Smooth muscle cell (in vitro differentiated cells): Measurements from ENCODE around the gene HAUS7. TPM values are rescaled to one million over a fixed set of nuclear protein-coding genes. Genes with fewer than 3 reads are reported as not detected.

Experiments
- DNase-seq: peaks from one replicate; lab custom pipeline; 2025; ENCODE audit not compliant: unreplicated experiment; lab: John Stamatoyannopoulos, UW
- H2AFZ ChIP-seq: fragments of 200-600 bp; sonication (generic); 2 replicates; pipeline ENCODE4 v1.6.0; 2016; ENCODE audit warnings: antibody characterized with exemption, low read depth, mild to moderate bottlenecking
- H3F3A ChIP-seq: fragments of 200-600 bp; sonication (generic); 2 replicates; pipeline ENCODE4 v1.6.0; 2017; ENCODE audit warnings: antibody characterized with exemption, low read depth
- H3K27ac ChIP-seq: fragments of 200-600 bp; sonication (generic); 2 replicates; pipeline ENCODE4 v1.5.1; 2016; ENCODE audit warnings: low read depth, mild to moderate bottlenecking
- H3K27me3 ChIP-seq: fragments of 200-600 bp; sonication (generic); 2 replicates; pipeline ENCODE4 v1.6.1; 2016; ENCODE audit warnings: low read depth, mild to moderate bottlenecking
- H3K36me3 ChIP-seq: fragments of 200-600 bp; sonication (generic); 2 replicates; pipeline ENCODE4 v1.5.1; 2016; ENCODE audit warnings: low read depth
- H3K4me1 ChIP-seq: fragments of 200-600 bp; sonication (generic); 2 replicates; pipeline ENCODE4 v1.5.1; 2016; ENCODE audit warnings: low read depth
- H3K4me2 ChIP-seq: fragments of 200-600 bp; sonication (generic); 2 replicates; pipeline ENCODE4 v1.6.0; 2016; ENCODE audit warnings: mild to moderate bottlenecking
- H3K4me3 ChIP-seq: fragments of 200-600 bp; sonication (generic); 2 replicates; pipeline ENCODE4 v1.5.1; 2016; ENCODE audit warnings: mild to moderate bottlenecking
- H3K79me2 ChIP-seq: fragments of 200-600 bp; sonication (generic); 2 replicates; pipeline ENCODE4 v1.6.0; 2016; ENCODE audit warnings: low read depth, mild to moderate bottlenecking
- H3K9ac ChIP-seq: fragments of 200-600 bp; sonication (generic); 2 replicates; pipeline ENCODE4 v1.6.0; 2016; ENCODE audit warnings: low read depth
- H3K9me3 ChIP-seq: fragments of 200-600 bp; sonication (generic); replicated peaks from 2 replicates; pipeline ENCODE4 v1.5.1; 2016; ENCODE audit warnings: low read depth
- H4K20me1 ChIP-seq: fragments of 200-600 bp; sonication (generic); 2 replicates; pipeline ENCODE4 v1.6.0; 2016; ENCODE audit warnings: low read depth
- CTCF ChIP-seq: fragments of 200-600 bp; sonication (generic); IDR thresholded peaks from 2 replicates; pipeline ENCODE4 v1.5.1; 2017; ENCODE audit warnings: borderline replicate concordance, mild to moderate bottlenecking, antibody characterized with exemption; ENCODE audit not compliant: insufficient read depth, poor library complexity, severe bottlenecking
- WGBS: methylation state at CpG from one replicate; pipeline ENCODE4 v1.1.7; 2016; ENCODE audit warnings: low lambda C conversion rate; 5-methylcytosine and 5-hydroxymethylcytosine counted together
- polyA plus RNA-seq: library from polyadenylated mRNA; unstranded; fragments of >200 nt; fragmentation: Nextera tagmentation; extraction: Ambion mirVana; gene quantifications from 2 replicates; pipeline ENCODE4 v1.2.1, GENCODE V29; 2016
- total RNA-seq: library from RNA; depleted of rRNA; stranded (reverse); fragments of >200 nt; gene quantifications from 2 replicates; pipeline ENCODE4 v1.2.3, GENCODE V29; 2014

Gene HAUS7
- total and polyA plus RNA-seq, 2 experiments from 2014 or later, result 18.5 to 27.4 TPM

- peak overlapping the region; percentile 22 for H3K9ac ChIP-seq
- no peak for TF ChIP-seq CTCF
- WGBS, result 49% methylated on average over 26 of the region's 32 CpGs
Observed at GRCh38 chrX:153469811-153470410, 465 bp downstream of the HAUS7 start.

GRCh38 chrX:153468008-153468580 is 2.3 kb downstream of the HAUS7 start:
- Histone ChIP-seq H2AFZ (no peak overlapping the region), H3K9ac (no peak overlapping the region), H3K27ac (no peak overlapping the region), H3K4me1 (no peaks in the 10 kb centered on the region), H3K79me2 (peaks cover 4% of the 10 kb centered on the region), H3K36me3 (no peaks in the 10 kb centered on the region), H3K4me3 (no peak overlapping the region), H3K9me3 (no peaks in the 10 kb centered on the region), H3K27me3 (no peaks in the 10 kb centered on the region), H4K20me1 (no peaks in the 10 kb centered on the region), H3K4me2 (no peak overlapping the region), H3F3A (no peaks in the 10 kb centered on the region)
- no peak for TF ChIP-seq CTCF
- 79% methylated on average over 12 of the region's 12 CpGs for WGBS
- DNase-seq, result no peak

More at GRCh38 chrX:153469811-153470410, 465 bp downstream of the HAUS7 start:
- H3K79me2 ChIP-seq, result peaks cover 4% of the 10 kb centered on the region
- no peaks in the 10 kb centered on the region for H3K9me3 ChIP-seq
- no peaks in the 10 kb centered on the region for H4K20me1 ChIP-seq
- no peaks in the 10 kb centered on the region for H3F3A ChIP-seq
- DNase-seq, result no peak
- peak overlapping the region; percentile 90 for H3K4me2 ChIP-seq
- H3K4me3 ChIP-seq, result peak overlapping the region; percentile 60
- no peak overlapping the region for H3K27ac ChIP-seq
- no peaks in the 10 kb centered on the region for H3K4me1 ChIP-seq
- no peaks in the 10 kb centered on the region for H3K36me3 ChIP-seq
- peak overlapping the region; percentile 37 for H2AFZ ChIP-seq
- H3K27me3 ChIP-seq, result no peaks in the 10 kb centered on the region

GRCh38 chrX:153465691-153466380 is 4.5 kb downstream of the HAUS7 start:
- Histone ChIP-seq H3K27ac (no peak overlapping the region), H3F3A (no peaks in the 10 kb centered on the region), H3K9me3 (no peaks in the 10 kb centered on the region), H3K36me3 (no peaks in the 10 kb centered on the region), H3K9ac (no peak overlapping the region), H3K4me2 (no peak overlapping the region), H3K27me3 (no peaks in the 10 kb centered on the region), H3K79me2 (peaks cover 4% of the 10 kb centered on the region), H4K20me1 (no peaks in the 10 kb centered on the region), H3K4me3 (no peak overlapping the region), H3K4me1 (no peaks in the 10 kb centered on the region), H2AFZ (no peak overlapping the region)
- TF ChIP-seq CTCF, result no peak
- no peak for DNase-seq
- WGBS, result 89% methylated on average over 19 of the region's 19 CpGs
